Bronchial epithelial cell (primary cell): ENCODE results near the gene CALHM2. TPM values are rescaled to one million over a fixed set of nuclear protein-coding genes. Genes with fewer than 3 reads are reported as not detected.

Experiments used
- DNase-seq: peaks from one replicate; pipeline ENCODE4 v3.0.0-alpha.2; 2010; ENCODE audit warnings: low read depth
- FAIRE-seq: peaks from 2 replicates; lab custom pipeline; 2011; peaks lifted over from hg19 to GRCh38; lab: Jason Lieb, UNC
- H3K27me3 ChIP-seq: 2 replicates; pipeline ENCODE4 v1.5.1; 2011; ENCODE audit warnings: low read length; ENCODE audit not compliant: control insufficient read depth, insufficient read depth
- H3K36me3 ChIP-seq: 2 replicates; pipeline ENCODE4 v1.5.1; 2011; ENCODE audit warnings: low read length; ENCODE audit not compliant: control insufficient read depth, insufficient read depth
- H3K4me3 ChIP-seq: 2 replicates; pipeline ENCODE4 v1.5.1; 2011; ENCODE audit warnings: mild to moderate bottlenecking, low read depth, low read length, control low read depth
- CTCF ChIP-seq: IDR thresholded peaks from 2 replicates; pipeline ENCODE4 v1.5.1; 2011; ENCODE audit warnings: mild to moderate bottlenecking, moderate library complexity, low read length, control low read depth, inconsistent platforms; ENCODE audit not compliant: insufficient read depth, severe bottlenecking
- total RNA-seq: library from RNA; depleted of rRNA; stranded (reverse); fragments of >200 nt; gene quantifications from 2 replicates; pipeline ENCODE4 v1.2.1, GENCODE V29; 2014

CALHM2 gene
- 0.53 and 0.64 TPM in 2 replicates for total RNA-seq

GRCh38 chr10:103451831-103452505 lies at the start of gene CALHM2:
Gene CALHM2 (minus strand): TSS chr10:103452370. CDS start chr10:103449941, 2,429 bp downstream.
- Histone ChIP-seq H3K4me3 (peak within 1 kb of the TSS; percentile 30), H3K36me3 (no peaks in the 10 kb centered on the region), H3K27me3 (no peaks in the 10 kb centered on the region)
- FAIRE-seq (peak; percentile 66), DNase-seq (no peak)
- TF ChIP-seq CTCF: no peak

- TF ChIP-seq CTCF: no peak
- H3K4me3 ChIP-seq: no peak overlapping the region
- no peak for DNase-seq
- H3K27me3 ChIP-seq: peaks cover 5% of the 10 kb centered on the region
- H3K36me3 ChIP-seq: no peaks in the 10 kb centered on the region
- no peak for FAIRE-seq
These were observed 49.0 kb upstream of the CALHM2 start for GRCh38 chr10:103501186-103501585.

- Histone ChIP-seq H3K27me3 (peaks cover 5% of the 10 kb centered on the region), H3K4me3 (no peak overlapping the region), H3K36me3 (no peaks in the 10 kb centered on the region)
- no peak for TF ChIP-seq CTCF
- FAIRE-seq (no peak), DNase-seq (no peak)
These were observed 48.3 kb upstream of the CALHM2 start for GRCh38 chr10:103500481-103500880.

GRCh38 chr10:103499881-103500280 lies 47.7 kb upstream of the CALHM2 start:
- no peaks in the 10 kb centered on the region for H3K36me3 ChIP-seq
- DNase-seq (no peak), FAIRE-seq (no peak)
- no peak for TF ChIP-seq CTCF
- H3K4me3 ChIP-seq: no peak overlapping the region
- peaks cover 9% of the 10 kb centered on the region for H3K27me3 ChIP-seq

- no peak for TF ChIP-seq CTCF
- DNase-seq: no peak
- FAIRE-seq: no peak
- Histone ChIP-seq H3K36me3 (no peaks in the 10 kb centered on the region), H3K27me3 (peaks cover 14% of the 10 kb centered on the region), H3K4me3 (no peak overlapping the region)
These were observed 46.9 kb upstream of the CALHM2 start for GRCh38 chr10:103498936-103499638.
